ENCODE measurements around the gene SSU72.
A peak's percentile ranks its signal among the peaks of the same experiment; 100 is the strongest.
"Not testable (repeated sequence)": the region's sequence is repeated elsewhere in the genome, so short reads cannot be mapped to it uniquely, and the experiment has no call there.

Gene SSU72

GRCh38 chr1:1597275-1597930 is 22.7 kb upstream of the SSU72 start:
- H3K27ac ChIP-seq, result no peak overlapping the region
- DNase-seq (ENCODE audit: low read depth, low spot score), result no peak

- H3K27ac ChIP-seq, result no peak overlapping the region
- DNase-seq (ENCODE audit: low read depth, low spot score), result no peak
Observed at GRCh38 chr1:1596493-1597274, 22.0 kb upstream of the SSU72 start.

- not testable (repeated sequence) for DNase-seq (ENCODE audit: low read depth, low spot score); H3K27ac ChIP-seq
Observed at GRCh38 chr1:1595341-1595740, 20.7 kb upstream of the SSU72 start.

DNA sequence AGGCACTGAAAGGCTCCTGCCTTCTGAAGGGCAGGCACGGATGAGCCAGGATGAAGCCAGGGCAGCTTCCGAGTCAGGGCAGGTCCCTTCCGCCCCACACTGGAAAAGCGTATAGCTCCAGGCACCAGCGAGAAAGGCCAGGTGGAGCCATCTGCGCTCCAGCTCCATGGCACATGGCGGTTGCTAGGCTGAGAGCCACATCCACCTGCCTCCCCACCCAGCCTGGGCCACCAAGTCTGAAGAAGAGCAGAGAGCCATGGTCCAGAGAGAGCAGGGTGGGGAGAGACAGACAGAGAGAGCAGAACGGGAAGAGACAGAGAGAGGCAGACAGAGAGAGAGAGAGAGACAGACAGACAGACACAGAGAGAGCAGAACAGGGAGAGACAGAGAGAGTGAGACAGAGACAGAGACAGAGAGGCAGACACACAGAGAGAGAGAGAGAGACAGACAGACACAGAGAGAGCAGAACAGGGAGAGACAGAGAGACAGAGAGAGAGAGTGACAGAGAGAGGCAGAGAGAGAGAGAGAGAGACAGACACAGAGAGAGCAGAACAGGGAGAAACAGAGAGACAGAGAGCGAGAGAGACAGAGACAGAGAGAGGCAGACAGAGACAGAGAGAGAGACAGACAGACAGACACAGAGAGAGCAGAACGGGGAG is 20.1 kb upstream of the SSU72 start:
- no peak overlapping the region for H3K27ac ChIP-seq
- no peak for DNase-seq (ENCODE audit: low read depth, low spot score)

DNA sequence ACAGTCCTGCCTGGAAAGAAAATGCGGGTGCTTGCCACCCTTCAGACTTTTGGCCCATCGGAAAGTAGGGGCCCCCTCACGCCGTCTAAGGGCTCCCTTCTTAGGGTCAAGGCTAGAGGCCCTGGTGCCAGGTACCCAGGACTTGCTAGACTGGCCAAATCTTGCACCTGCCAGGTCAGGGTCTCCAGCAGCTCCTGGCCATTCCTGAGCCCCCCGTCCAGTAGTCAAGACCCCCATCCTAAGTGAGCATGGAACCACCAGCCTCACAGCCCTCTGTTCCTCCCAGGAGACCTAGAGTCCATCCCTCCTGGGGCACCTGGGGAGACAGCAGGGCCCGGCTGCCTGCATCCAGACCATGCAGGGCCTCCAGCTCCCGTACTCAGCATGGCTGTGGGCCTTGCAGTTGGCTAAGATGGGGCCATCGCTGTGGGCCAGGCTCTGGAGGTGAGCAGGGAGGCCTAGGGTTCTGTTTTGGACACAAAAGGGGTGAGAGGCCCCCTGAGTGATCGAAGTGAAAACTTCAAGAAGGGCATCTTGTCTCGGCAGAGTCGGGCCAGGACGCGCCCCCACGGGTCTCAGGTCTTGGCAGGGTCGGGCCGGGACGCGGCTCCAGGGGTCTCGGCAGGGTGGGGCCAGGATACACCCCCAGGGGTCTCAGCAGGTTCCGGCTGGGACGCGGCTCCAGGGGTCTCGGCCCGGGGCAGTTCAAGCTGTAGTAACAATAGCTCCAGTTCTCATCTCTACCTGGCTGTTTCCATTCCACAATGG is 19.4 kb upstream of the SSU72 start:
- no peak for DNase-seq (ENCODE audit: low read depth, low spot score)

GRCh38 chr1:1591452-1591851 is 16.8 kb upstream of the SSU72 start:
- DNase-seq (ENCODE audit: low read depth, low spot score), result no peak
- no peak overlapping the region for H3K27ac ChIP-seq

More for the DNA sequence above, 19.4 kb upstream of the SSU72 start:
- H3K27ac ChIP-seq, result no peak overlapping the region

- DNase-seq (ENCODE audit: low read depth, low spot score), result no peak
- H3K27ac ChIP-seq, result no peak overlapping the region
Observed at GRCh38 chr1:1583347-1584010, 8.8 kb upstream of the SSU72 start.

- DNase-seq (ENCODE audit: low read depth, low spot score), result no peak
Observed at GRCh38 chr1:1582585-1583346, 8.1 kb upstream of the SSU72 start.

GRCh38 chr1:1578371-1578940 is 3.8 kb upstream of the SSU72 start:
- H3K27ac ChIP-seq, result no peak overlapping the region
- DNase-seq (ENCODE audit: low read depth, low spot score), result no peak

More at GRCh38 chr1:1582585-1583346, 8.1 kb upstream of the SSU72 start:
- H3K27ac ChIP-seq, result no peak overlapping the region

DNA sequence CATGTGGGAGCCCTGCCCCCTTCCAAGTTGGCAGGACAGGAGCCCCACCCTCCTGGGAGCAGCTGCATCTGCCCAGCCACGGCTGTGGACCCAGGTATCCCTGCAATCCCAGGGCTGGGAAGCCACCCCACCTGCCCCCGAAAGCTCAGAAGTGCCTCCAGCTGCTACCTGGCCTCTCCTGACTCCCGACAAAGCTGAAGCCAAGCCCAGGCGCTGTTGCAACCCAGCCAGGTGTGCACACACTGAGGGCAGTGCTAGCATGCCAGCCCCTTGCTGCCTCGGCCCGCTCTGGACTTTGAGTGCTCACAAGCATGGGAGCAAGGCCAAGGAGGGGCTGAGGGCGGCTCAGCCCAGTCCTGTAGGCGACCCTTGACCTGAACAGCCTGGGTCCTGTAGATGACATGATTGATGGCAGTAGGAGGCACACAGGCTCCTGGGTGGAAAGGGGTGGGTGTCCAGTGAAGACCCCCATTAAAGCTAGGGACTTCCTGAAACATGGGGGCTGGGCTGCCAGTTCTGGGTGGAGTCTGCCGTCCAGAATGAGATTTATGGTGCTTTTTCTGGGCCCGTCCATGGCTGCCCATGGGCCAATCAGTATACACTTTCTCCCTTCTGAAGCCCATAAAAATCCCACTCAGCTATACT is 2.8 kb upstream of the SSU72 start:
- H3K27ac ChIP-seq, result no peak overlapping the region
- no peak for DNase-seq (ENCODE audit: low read depth, low spot score)

- H3K27ac ChIP-seq, result peak overlapping the region; percentile 95
- DNase-seq (ENCODE audit: low read depth, low spot score), result no peak
Observed at GRCh38 chr1:1573843-1574720, 581 bp downstream of the SSU72 start.

DNA sequence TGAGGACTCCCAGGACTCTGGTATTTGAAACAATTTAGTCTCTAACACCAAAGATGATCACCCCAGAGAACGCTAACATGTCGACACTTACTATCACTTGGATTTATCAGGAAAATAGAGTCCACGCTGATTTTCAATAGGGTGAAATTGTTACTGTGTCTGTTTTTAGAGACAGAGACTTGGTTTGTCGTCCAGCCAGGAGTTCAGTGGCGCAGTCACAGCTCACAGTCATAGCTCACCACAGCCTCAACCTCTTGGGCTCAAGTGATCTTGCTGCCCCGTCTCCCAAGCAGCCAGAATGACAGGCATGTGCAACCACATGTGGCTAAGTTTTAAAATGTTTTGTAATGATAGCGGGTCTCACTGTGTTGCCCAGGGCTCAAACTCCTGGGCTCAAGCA is 5.3 kb downstream of the SSU72 start:
- no peak overlapping the region for H3K27ac ChIP-seq
- no peak for DNase-seq (ENCODE audit: low read depth, low spot score)

- no peak for DNase-seq (ENCODE audit: low read depth, low spot score)
- no peak overlapping the region for H3K27ac ChIP-seq
Observed at GRCh38 chr1:1567891-1568291, 6.8 kb downstream of the SSU72 start.

- no peak for DNase-seq (ENCODE audit: low read depth, low spot score)
- H3K27ac ChIP-seq, result no peak overlapping the region
Observed at GRCh38 chr1:1567152-1567875, 7.3 kb downstream of the SSU72 start.

DNA sequence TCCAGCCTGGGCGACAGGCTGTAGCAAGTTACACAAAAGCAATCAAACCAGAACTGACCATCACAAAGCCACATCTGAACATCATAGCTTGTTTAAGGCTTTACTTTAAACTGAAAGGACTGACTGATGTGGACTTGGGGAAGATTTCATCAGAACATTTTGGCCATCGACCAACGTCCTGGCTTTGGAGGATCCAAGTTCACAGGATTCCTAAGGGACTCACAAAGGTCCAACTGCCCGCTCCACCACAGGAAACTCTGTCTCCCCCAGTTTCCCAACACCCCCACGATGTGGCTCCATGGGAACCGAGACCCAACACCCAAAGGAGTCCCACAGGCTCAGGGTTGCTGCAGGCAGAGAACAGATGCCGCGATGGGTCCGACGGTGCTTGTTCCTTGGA is 9.3 kb downstream of the SSU72 start:
- no peak for DNase-seq (ENCODE audit: low read depth, low spot score)
- no peak overlapping the region for H3K27ac ChIP-seq

DNA sequence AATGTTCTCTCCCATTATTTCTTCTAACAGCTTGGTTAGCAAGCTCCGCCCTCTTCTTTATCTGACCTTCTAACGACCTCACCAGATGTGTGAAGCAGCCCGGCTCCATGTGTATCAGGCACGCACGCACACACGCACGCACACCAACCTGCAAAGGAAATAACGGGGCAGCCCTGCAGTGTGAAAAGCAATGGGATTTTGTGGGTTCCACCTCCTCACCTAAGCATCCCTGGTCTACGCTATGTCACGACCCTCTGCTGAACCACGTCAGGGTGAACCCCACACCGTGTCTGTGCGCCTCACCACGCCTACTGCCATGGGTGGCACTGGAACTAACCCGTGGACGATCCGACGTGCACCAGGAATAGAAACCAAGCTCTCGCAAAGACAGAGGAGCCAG is 10.4 kb downstream of the SSU72 start:
- H3K27ac ChIP-seq, result no peak overlapping the region

GRCh38 chr1:1563688-1564087 is 11.0 kb downstream of the SSU72 start:
- DNase-seq (ENCODE audit: low read depth, low spot score), result no peak
- H3K27ac ChIP-seq, result no peak overlapping the region

More for the DNA sequence above, 10.4 kb downstream of the SSU72 start:
- DNase-seq (ENCODE audit: low read depth, low spot score), result no peak

Measured in epithelial cell of prostate (primary cell).